PFSK-1 (cell line): ENCODE measurements around the gene TMPRSS9.

Source experiments
- FOXP2 ChIP-seq: optimal IDR thresholded peaks from 2 replicates; pipeline ENCODE3; 2011; ENCODE audit warnings: borderline replicate concordance, control low read depth, inconsistent platforms; ENCODE audit not compliant: insufficient read depth; ENCODE audit errors: extremely low read length, extremely low read depth
- POLR2AphosphoS5 ChIP-seq: IDR thresholded peaks from 2 replicates; pipeline ENCODE4 v1.6.1; 2012; ENCODE audit warnings: low read depth, mild to moderate bottlenecking, control low read depth, low read length, moderate library complexity
- REST ChIP-seq, 2 experiments: IDR thresholded peaks; 2 replicates each; pipeline versions ENCODE4 v1.6.1 to v1.8.0; 2011 to 2012; ENCODE audit warnings: low read depth in 2 of 2, low read length in 2 of 2, control low read depth in 1 of 2, inconsistent platforms in 1 of 2, mild to moderate bottlenecking in 1 of 2, moderate library complexity in 1 of 2; ENCODE audit not compliant: insufficient read depth in 1 of 2
- SIN3A ChIP-seq: IDR thresholded peaks from 2 replicates; pipeline ENCODE4 v1.6.1; 2012; ENCODE audit warnings: mild to moderate bottlenecking, low read length, moderate library complexity, borderline replicate concordance; ENCODE audit not compliant: insufficient read depth
- TAF1 ChIP-seq: IDR thresholded peaks from 2 replicates; pipeline ENCODE4 v1.6.1; 2012; ENCODE audit warnings: low read length, control low read depth, borderline replicate concordance; ENCODE audit not compliant: insufficient read depth

- TF ChIP-seq REST (IDR thresholded peaks at IDR 0.05; ENCODE audit: insufficient read depth in 1 of 2, low read depth in 2 of 2, low read length in 2 of 2) = no peak
- TF ChIP-seq SIN3A = no peak
- no peak for TF ChIP-seq POLR2AphosphoS5
- no peak for TF ChIP-seq FOXP2
- no peak for TF ChIP-seq TAF1
Measured at GRCh38 chr19:2429917-2430535, 70.0 kb downstream of the TMPRSS9 start.
